ENCODE data around the gene ZDHHC7.

DNA sequence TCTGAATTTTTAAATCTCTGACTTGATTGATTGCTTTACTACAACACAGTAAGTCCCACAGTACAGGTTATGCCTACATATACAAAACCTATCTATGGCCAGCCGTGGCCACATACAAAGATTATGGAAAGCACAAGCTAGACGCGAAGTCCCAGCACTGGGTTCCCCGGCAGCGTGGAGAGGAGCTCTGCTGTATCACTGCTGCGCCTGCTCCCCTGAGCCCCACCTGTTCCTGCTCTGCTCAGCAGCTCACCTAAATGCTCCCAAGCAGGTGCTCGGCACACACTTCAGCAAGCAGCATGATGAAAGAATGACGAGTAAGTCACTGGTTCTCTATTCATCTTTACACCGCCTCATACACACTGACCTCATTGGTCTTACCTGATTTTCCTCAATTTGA is 20.6 kb downstream of the ZDHHC7 start:
- TF ChIP-seq, protein P1, sequence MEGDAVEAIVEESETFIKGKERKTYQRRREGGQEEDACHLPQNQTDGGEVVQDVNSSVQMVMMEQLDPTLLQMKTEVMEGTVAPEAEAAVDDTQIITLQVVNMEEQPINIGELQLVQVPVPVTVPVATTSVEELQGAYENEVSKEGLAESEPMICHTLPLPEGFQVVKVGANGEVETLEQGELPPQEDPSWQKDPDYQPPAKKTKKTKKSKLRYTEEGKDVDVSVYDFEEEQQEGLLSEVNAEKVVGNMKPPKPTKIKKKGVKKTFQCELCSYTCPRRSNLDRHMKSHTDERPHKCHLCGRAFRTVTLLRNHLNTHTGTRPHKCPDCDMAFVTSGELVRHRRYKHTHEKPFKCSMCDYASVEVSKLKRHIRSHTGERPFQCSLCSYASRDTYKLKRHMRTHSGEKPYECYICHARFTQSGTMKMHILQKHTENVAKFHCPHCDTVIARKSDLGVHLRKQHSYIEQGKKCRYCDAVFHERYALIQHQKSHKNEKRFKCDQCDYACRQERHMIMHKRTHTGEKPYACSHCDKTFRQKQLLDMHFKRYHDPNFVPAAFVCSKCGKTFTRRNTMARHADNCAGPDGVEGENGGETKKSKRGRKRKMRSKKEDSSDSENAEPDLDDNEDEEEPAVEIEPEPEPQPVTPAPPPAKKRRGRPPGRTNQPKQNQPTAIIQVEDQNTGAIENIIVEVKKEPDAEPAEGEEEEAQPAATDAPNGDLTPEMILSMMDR (conservative IDR thresholded peaks at IDR 0.05 in 1 of 2, IDR thresholded peaks at IDR 0.05 in 1 of 2; ENCODE audit: low read depth in 1 of 2, low read length in 2 of 2): no peak
- TF ChIP-seq EZH2 (IDR thresholded peaks at IDR 0.05; ENCODE audit: low read length, missing control alignments): no peak
